ENCODE results near the gene FAM43A.

The FAM43A gene

DNA sequence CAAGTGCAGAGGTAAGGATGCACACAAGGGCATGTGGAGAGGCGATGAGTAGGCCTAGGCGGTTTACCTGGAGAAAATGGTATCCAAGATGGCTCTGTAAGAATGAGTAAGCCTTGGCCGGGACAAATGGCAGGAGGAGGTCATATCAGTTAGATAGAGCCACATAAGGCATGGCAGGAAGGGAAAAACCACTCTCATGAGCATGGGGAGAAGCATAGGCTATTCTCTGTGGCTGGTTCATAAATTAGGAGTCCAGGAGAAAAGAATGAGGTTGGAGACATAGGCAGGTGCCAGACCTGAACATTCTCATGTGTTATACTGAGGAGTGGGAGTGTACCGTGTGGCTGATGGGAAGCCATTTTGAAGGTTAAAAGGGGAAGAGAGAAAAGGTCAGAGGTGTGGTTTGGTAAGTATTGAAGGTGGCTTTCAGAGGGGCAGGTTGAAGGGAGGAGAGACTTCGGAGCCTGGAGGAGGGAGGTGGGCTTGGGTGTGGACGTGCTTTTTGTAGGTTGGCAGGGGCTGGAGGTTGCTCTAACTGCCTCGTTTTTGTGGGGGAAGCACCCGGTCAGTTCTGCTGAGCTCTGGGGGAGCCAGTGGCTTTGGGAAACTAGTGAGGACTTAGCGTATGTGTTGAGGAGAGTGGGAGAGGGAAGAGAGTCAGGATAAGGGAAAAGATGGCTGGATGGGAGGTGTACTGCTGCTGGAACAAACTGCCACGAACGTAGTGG lies 4.6 kb upstream of the FAM43A start:
- no peak for DNase-seq

GRCh38 chr3:194682189-194682693 lies 3.4 kb upstream of the FAM43A start:
- no peak for DNase-seq

DNA sequence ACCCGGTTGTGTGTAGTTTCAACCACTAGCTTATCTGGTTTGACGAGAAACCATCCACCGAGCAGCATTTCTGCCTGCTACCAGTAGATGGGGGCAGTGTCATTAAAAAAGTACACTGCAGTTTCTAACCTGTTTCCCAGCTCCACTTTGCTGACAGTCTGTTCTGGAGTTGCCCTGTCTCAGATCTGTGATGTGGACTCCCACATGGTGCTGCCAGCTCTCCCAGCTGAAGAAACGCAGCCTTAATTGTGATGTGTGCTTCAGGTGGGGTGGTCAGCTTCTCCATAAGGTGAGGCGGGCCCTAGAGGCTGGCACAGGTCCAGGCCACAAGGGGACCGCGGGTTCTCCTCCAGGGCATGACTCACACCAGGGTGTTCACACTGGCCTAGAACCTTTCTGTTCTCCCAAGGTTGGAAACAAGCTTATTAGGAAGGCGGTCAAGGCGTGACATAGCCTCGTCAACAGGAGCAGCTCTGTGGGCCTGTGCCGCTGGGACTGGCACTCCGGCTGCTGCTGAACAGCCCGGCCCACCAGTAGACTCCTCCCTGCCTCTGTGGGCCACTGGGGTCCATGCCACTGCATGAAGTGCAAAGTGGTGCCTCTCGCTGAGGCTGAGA lies 2.9 kb upstream of the FAM43A start:
- DNase-seq = peak; percentile 56

- no peak for DNase-seq
Observed at GRCh38 chr3:194683380-194683779, 2.3 kb upstream of the FAM43A start.

- no peak for DNase-seq
Observed at GRCh38 chr3:194685065-194685717, 492 bp upstream of the FAM43A start.

DNA sequence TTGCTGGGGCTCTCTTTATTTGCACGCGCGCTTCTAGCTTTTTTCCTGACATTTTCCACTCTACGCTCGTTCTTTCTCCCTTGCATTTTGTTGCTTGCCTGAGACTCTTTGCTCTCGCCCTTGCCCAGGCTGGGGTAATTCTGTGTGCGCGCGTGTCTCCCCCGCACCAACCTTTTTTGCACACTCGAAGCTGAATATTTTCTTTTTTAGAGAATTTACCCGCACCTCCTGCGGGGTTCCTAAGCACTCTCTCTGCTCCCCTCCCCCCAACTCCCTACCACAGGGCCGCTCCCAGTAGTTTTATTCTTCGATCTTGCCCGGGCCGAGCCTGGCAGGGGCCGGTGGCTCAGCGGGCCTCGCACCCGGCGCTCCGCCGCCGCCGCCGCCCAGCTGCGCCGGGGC lies 732 bp downstream of the FAM43A start:
- no peak for DNase-seq

DNA sequence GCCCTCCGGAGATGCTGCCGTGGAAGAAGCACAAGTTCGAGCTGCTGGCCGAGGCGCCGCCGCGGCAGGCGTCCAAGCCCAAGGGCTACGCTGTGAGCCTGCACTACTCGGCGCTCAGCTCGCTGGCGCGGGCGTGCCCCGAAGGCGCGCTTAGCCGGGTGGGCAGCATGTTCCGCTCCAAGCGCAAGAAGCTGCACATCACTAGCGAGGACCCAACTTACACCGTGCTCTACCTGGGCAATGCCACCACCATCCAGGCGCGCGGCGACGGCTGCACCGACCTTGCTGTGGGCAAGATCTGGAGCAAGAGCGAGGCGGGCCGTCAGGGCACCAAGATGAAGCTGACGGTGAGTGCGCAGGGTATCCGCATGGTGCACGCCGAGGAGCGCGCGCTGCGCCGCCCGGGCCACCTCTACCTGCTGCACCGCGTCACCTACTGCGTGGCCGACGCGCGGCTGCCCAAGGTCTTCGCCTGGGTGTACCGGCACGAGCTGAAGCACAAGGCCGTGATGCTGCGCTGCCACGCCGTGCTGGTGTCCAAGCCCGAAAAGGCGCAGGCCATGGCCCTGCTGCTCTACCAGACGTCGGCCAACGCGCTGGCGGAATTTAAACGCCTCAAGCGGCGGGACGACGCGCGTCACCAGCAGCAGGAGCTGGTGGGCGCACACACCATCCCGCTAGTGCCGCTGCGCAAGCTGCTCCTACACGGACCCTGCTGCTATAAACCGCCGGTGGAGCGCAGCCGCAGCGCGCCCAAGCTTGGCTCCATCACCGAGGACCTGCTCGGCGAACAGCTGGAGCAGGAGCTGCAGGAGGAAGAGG lies 1.3 kb downstream of the FAM43A start:
- DNase-seq = peak; percentile 16

- DNase-seq = peak; percentile 62
Observed at GRCh38 chr3:194687638-194688199, 2.0 kb downstream of the FAM43A start.

GRCh38 chr3:194688200-194688740 lies 2.6 kb downstream of the FAM43A start:
- DNase-seq = no peak

DNA sequence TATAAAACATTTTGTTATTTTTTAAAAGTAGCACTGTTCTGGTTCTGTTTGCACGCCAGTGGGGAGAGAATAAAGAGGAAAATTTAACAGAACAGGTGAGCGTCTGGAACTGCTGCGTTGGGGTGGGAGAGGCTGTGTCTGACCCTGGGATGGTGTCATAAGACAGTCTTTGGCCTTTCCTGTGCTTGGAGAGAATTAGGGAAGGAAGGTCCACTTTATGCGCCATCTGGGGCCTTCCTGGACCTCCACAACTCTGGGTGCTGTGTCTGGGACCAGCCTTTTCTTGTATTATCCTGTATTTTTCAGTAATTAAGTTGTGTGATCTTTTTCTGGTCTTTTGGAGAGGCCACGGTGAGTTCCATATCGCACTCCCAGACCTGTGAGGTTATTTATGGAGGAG lies 3.3 kb downstream of the FAM43A start:
- DNase-seq = no peak

GRCh38 chr3:194689493-194689944 lies 3.8 kb downstream of the FAM43A start:
- no peak for DNase-seq

DNA sequence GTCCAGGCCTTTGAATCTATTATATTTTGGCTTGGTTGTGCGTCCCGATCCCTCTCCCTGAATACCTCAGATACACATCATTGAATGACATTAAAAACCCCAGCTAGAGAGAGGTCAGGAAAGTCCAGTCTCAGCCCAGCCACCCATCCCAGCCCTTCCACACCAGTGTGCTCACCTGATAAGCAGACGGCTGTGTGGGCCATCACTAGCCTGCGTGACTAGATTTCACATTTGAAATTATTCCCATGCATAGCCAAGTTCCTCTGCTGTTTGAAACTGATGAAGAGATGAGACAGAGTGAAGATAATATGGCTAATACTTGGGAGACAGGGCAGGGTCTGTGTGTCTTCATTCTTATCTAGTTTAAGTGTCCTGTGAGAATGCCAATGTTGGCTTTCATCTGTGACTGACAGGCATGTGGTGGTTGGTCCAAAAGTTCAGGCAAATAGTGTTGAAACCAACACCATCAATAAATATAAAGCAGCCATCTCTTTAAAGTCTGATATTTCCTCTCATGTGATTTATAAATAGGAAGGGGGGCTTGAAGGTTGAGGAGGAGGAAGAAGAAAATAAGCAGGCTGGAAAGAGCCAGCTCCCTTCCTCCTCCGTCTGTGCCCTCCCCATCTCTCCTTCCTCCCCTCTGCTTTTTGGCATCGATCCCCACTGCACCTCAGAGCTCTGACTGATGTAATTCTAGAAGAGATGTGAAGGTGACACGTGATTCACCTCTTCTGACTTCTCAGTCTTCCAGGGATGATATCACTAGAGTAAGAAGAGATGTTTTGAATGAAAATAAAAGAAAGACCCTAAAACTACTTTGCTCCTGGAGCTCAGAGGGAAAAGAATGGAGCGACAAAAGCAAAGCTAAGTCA lies 5.1 kb downstream of the FAM43A start:
- DNase-seq = no peak

DNA sequence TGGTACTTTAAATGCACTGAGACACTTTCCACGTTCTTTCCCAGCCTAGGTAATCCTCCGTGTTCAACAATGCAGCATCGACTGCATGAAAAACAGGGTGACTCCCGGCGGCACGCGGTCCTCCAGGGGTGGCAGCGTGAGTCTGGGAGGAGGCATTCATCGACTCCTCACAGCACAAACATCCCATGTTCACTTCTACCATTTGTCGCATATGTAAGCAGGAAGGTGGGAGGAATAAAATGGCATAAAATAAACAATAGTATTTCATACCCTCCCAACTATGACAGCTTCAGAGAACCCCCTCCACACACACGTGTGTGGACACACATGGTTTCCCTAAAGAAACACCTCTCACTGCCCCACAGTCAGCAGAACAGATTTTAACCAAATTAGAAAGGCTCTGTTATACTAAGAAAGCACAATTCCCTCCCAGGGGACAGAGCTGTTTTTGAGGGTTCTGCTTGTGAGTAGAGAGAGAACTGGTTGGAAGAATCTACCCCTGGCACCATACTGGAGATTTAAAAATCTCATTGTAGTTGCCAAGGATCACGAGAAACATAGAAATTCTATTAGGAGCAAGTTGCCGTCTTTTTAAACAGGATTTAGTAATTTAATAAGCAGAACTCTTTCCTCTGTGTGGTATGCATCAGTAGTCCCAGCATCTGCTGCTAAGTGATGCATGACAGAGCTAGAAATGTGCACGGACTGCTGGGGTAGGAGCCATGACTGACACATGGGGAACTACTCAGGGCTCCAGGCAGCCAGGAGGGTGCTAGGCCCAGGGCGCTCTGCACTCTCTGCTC lies 6.0 kb downstream of the FAM43A start:
- no peak for DNase-seq

- no peak for DNase-seq
Observed at GRCh38 chr3:194696702-194697101, 11.0 kb downstream of the FAM43A start.

DNA sequence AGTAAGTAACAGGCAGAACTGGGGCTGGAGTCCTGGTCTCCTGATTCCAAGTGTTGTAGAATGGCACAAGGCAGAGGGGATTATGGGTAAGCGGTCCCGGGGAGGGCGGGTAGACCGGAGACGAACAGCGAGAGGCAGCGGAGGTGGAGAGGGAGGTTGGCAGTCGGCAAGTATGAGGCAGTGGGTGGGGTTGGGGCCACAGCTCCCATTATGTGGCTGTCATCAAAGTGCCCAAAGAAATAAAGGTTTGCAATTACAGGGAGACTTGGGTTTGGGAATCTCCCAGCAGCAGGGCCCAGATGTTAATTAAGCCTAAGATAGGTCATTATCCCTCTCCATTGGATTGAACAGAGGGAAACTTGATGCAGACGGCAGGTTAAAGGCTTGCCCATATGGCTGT lies 16.9 kb downstream of the FAM43A start:
- DNase-seq = no peak

DNA sequence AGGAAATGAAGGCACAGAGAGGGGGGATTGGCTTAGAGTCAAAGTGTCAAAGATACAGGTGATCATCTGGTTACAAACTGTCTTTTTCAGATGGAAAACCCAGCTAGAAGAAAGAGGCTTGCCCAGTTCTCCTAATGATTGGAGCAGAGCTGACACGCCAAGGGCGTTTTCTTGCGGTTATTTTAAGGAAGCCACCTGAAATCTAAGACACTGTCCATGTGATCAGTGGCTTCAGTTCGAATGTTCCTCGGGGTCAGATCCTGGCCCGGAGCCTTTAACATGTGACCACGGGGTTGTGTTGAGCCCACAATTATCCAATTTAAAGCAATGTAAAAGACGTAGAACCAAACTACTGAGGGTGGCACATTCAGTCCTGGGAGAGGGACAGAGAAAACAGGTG lies 19.5 kb downstream of the FAM43A start:
- no peak for DNase-seq

GRCh38 chr3:194705761-194706160 lies 20.1 kb downstream of the FAM43A start:
- DNase-seq = no peak

DNA sequence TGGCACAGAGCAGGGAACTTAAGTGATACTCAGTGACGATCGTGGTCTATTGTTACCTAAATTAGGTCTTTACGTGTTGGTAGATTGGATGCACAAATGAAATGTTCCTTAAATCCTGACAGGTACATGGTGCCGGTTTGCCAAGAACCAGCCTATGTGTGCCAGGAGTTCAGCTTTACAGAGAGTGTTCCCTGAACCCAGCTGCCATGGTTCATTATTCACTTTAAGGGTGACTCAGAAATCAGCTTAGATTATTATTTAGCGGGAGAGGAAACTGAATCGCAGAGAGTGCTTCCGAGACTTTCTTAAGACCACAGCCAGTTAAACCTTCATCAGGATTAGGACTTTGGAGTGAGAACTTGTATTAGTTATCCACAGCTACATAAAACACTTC lies 21.5 kb downstream of the FAM43A start:
- no peak for DNase-seq

- DNase-seq = no peak
Observed at GRCh38 chr3:194711286-194711685, 25.6 kb downstream of the FAM43A start.

DNA sequence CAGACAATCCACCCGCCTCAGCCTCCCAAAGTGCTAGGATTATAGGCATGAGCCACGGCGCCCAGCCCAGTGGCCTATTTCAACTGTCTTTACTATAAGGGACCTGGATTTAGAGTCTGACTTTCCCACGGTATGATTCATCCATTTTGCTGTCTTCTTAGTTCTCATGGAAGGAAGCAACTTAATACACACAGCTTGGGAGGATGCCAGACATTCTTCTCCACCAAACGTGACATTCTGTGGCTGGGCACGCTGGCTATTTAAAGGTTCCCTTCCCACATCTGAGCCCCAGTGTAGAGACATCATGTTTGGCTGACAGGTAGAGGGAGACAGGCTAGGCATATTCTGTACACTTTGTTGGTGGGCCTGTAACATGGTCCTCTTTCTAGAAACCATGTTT lies 26.2 kb downstream of the FAM43A start:
- no peak for DNase-seq

Data from activated CD4-positive, alpha-beta T cell treated with anti-CD3 and anti-CD28 coated beads, Interleukin-2, amount 50 U/mL, for 1 hour (primary cell).